ENCODE data around the gene GADD45A. TPM values are rescaled to one million over a fixed set of nuclear protein-coding genes. Genes with fewer than 3 reads are reported as not detected.

GADD45A gene
- total RNA-seq, 1 donor from 2014 or later, result 107 TPM

DNA sequence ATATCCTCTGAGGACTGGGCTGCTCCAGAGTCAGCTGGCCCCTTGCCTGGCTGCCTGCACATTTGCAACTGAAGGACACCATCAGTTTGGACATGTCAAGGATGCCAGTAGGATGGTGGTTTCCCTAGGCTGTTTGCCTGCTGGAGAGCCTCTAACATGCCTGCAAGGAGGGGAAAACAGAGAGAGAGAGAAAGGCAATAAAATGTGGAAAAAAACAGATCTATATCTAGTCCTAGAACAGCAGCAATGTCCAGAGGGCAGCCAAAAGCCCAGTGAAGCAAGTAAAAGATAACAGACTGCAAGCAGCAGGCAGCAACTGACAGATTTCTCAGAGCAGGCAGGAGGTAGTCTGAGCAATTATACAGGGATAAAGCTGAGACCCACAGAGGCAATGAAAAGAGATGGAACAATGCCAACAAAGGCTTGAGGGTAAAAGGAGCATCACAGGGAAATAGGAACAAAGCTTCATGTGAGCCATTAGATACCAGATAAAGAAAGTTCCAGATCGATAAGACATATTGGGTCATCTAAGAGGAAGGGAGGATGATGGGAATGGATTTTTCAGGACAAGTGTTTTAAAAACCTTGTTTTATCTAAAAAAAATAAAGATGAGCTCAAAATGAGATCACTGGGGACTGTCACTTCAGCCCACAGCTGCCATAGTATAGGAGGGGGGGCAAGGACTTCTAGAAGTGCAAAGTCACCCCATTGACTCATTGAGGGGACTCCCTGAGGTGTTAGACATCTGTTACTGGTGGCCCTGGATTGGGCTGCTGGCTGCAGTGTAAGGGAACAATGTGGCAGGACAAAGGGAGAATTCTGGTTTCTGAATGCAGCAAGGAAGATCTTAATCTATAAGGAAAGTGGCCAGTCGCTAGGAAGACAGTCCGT lies 38.6 kb upstream of the GADD45A start:
- FAIRE-seq (no peak), DNase-seq (ENCODE audit: low read depth) (no peak)
- TF ChIP-seq, protein P1, sequence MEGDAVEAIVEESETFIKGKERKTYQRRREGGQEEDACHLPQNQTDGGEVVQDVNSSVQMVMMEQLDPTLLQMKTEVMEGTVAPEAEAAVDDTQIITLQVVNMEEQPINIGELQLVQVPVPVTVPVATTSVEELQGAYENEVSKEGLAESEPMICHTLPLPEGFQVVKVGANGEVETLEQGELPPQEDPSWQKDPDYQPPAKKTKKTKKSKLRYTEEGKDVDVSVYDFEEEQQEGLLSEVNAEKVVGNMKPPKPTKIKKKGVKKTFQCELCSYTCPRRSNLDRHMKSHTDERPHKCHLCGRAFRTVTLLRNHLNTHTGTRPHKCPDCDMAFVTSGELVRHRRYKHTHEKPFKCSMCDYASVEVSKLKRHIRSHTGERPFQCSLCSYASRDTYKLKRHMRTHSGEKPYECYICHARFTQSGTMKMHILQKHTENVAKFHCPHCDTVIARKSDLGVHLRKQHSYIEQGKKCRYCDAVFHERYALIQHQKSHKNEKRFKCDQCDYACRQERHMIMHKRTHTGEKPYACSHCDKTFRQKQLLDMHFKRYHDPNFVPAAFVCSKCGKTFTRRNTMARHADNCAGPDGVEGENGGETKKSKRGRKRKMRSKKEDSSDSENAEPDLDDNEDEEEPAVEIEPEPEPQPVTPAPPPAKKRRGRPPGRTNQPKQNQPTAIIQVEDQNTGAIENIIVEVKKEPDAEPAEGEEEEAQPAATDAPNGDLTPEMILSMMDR (IDR thresholded peaks at IDR 0.05; ENCODE audit: insufficient read depth, low read length, severe bottlenecking), result no peak
- H3K36me3 ChIP-seq (ENCODE audit: control insufficient read depth, insufficient read depth, low read length), result no peaks in the 10 kb centered on the region
- no peaks in the 10 kb centered on the region for H3K27me3 ChIP-seq (ENCODE audit: control insufficient read depth, insufficient read depth, low read length)
- H3K4me3 ChIP-seq (ENCODE audit: low read depth, low read length), result no peak overlapping the region

DNA sequence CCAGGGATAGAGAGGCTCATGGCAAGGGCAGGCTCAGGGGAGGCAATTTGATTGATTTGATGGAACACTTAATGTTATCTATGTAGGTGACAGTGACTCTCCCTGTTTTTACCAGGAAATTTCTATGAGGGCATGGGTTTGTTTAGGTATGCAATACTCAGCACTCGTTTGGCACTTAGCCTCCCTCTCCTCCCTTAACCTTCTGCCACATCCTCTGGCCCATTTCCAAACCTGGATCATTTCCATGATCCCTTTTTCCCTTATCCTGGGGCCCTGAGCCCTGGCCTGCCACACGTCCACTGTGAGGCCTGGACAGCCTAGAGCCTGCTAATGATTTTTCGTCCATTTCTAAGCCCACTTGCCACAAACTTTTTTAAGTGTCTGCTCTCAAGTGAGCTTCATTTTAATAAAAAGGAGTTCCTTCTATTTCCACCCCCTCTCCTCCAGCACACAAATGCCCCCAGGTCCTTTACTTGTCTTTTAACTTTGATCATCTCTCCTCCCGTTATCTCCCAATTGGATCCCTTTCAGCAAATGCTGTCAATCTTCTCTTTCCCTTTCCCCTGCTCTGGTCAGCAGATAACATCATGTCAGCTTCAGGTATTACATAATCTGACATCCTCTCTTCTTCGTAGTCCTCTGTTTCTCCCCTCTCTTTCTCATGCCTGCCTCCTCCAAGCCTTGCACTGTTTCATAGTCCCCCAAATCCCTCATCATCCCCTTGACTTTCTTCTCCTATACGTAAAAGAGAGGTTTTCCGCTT lies 37.8 kb upstream of the GADD45A start:
- TF ChIP-seq, protein P1 (IDR thresholded peaks at IDR 0.05; ENCODE audit: insufficient read depth, low read length, severe bottlenecking), result no peak
- Histone ChIP-seq H3K27me3 (ENCODE audit: control insufficient read depth, insufficient read depth, low read length) (no peaks in the 10 kb centered on the region), H3K4me3 (ENCODE audit: low read depth, low read length) (no peak overlapping the region), H3K36me3 (ENCODE audit: control insufficient read depth, insufficient read depth, low read length) (no peaks in the 10 kb centered on the region)
- DNase-seq (ENCODE audit: low read depth) (no peak), FAIRE-seq (no peak)

DNA sequence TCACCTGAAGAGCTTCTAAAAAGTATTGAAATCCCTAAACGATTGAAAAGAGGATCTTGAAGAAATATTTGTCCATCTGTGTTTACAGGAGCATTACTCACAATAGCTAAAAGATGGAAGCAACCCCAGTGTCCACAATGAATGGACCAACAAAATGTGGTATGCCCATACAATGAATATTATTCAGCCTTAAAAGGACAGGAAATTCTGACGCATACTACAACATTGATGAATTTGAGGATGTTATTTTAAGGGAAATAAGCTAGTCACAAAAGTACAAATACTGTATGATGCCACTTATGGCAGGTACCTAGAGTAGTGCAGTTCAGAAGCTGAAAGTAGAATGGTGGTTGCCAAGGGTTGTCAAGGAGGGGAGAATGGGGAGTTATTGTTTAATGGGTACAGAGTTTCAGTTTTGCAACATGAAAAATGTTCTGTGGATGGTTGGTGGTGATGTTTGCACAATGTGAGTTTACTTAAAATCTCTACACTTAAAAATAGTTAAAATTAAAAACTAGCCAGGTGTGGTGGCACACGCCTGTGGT lies 37.1 kb upstream of the GADD45A start:
- DNase-seq (ENCODE audit: low read depth), result peak; percentile 46
- TF ChIP-seq, protein P1 (IDR thresholded peaks at IDR 0.05; ENCODE audit: insufficient read depth, low read length, severe bottlenecking), result no peak
- no peak for FAIRE-seq
- no peaks in the 10 kb centered on the region for H3K27me3 ChIP-seq (ENCODE audit: control insufficient read depth, insufficient read depth, low read length)
- H3K36me3 ChIP-seq (ENCODE audit: control insufficient read depth, insufficient read depth, low read length), result no peaks in the 10 kb centered on the region
- no peak overlapping the region for H3K4me3 ChIP-seq (ENCODE audit: low read depth, low read length)

DNA sequence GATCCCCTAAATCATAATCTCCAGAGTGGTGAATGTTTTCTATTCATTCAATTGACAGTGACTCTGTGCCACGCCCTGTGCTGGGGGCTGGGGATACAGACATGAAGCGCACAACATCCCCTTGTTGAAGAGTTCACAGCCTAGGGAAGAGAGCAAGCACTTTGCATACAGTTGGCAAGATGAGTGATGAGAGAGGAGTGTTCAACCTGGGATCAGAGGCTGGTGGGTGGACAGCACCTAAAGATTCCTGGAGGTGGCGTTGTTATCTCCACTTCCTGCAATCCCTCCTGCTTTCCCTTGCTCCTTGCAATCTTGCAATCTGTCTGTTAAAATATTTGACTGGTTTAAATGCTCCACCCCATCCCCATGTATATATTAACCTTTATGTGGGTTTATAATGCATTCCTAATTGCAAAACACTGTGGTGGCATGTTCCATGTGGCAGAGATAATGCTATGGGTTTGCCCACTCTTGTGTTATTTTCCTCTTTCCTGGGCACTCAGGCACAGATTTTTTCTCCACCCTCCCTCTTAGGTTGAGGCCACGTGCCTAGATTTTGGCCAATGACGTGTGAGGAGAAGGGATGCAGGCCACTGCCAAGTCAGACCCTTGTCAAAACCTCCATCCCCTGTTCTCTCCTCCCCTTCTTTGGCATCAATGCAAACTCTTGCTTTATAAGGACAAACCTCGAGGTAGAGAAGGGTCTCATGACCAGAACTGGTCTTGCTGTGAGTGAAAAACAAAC lies 36.2 kb upstream of the GADD45A start:
- Histone ChIP-seq H3K36me3 (ENCODE audit: control insufficient read depth, insufficient read depth, low read length) (no peaks in the 10 kb centered on the region), H3K27me3 (ENCODE audit: control insufficient read depth, insufficient read depth, low read length) (no peaks in the 10 kb centered on the region)
- no peak for FAIRE-seq

DNA sequence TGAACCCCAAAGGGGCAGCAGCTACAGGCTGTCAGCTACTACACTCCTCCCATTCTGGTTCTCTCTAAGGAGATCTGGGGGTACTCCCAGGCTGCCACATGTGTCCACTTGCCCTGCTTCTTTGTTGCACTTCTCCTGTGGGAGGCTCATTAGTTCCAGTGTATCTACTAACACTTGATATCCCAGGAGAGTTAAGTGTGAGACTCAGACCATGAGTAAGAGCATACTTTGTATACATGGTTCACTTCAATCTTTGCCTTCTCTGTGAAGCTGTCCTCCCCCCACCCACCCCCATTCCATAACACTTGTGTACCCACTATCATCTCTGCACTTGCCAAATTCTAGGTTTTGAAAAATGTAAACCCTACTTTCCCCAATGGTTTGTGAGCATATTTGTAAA lies 34.9 kb upstream of the GADD45A start:
- no peak overlapping the region for H3K4me3 ChIP-seq (ENCODE audit: low read depth, low read length)
- no peaks in the 10 kb centered on the region for H3K36me3 ChIP-seq (ENCODE audit: control insufficient read depth, insufficient read depth, low read length)
- DNase-seq (ENCODE audit: low read depth), result no peak
- no peak for FAIRE-seq
- no peaks in the 10 kb centered on the region for H3K27me3 ChIP-seq (ENCODE audit: control insufficient read depth, insufficient read depth, low read length)
- TF ChIP-seq, protein P1 (IDR thresholded peaks at IDR 0.05; ENCODE audit: insufficient read depth, low read length, severe bottlenecking), result no peak

More for the DNA sequence above, 36.2 kb upstream of the GADD45A start:
- TF ChIP-seq, protein P1 (IDR thresholded peaks at IDR 0.05; ENCODE audit: insufficient read depth, low read length, severe bottlenecking), result no peak
- DNase-seq (ENCODE audit: low read depth), result no peak
- no peak overlapping the region for H3K4me3 ChIP-seq (ENCODE audit: low read depth, low read length)
